ENCODE measurements around the gene PRKAG2. TPM values are rescaled to one million over a fixed set of nuclear protein-coding genes. Genes with fewer than 3 reads are reported as not detected.

PRKAG2 gene
- polyA plus RNA-seq (2012; ENCODE audit: insufficient read depth, insufficient read length, low read depth): 2.4 TPM

DNA sequence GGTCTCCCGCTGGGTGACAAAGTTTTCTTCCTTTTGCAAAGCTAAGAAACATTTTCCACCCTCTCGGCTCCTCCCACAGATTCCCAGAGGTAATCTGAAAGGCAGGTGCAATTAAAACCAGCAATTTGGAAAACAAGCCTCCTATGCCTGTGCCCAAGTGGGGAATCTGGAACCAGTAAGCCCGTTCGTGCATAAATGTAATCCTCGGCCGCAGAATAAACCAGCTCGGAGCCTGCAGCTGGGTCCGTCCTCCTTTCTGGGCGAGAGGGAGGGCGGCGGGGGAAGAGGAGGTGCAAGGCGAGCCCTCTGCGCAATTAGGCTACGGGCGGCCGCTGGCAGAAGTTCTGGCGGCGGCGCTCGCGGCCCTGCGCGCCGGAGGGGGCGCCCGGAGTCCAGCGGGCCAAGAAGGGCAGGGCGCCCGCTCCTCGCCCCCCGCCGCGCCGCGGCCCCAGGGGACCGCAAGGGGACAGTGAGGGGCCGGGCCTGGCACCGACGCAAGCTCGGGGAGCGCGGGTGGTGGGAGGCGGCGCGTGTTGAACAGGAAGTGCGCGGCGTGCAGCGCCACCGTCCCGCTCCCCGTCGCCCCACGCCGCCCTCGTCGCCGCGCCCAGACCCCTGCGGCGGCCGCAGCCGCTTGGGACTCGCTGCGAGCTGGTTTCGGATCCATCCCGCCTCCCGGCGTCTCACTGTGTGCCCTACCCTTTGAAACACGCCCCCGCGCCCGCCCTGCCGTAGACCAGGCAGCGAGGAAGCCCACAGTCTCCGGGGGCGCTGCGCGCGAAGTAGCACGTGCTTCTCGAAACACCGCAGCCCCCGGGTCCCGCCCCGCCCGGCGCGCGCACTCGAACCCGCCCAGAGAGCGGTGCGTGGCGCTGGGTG lies at the start of gene PRKAG2:
TSS of gene PRKAG2 (minus strand) at position 217 of the 879 bp plus-strand sequence. CDS start 495 bp downstream, outside the sequence.
- Histone ChIP-seq H3K9me3 (no peaks in the 10 kb centered on the region), H3K4me1 (no peaks in the 10 kb centered on the region), H3K27me3 (peaks cover 7% of the 10 kb centered on the region; the same call in 1 of the 2 replicates), H3K4me3 (ENCODE audit: low read depth, low read length) (peak within 1 kb of the TSS; percentile 74), H3K36me3 (no peaks in the 10 kb centered on the region)
- TF ChIP-seq CTCF (IDR thresholded peaks at IDR 0.05; ENCODE audit: low read depth, low read length): no peak
- peak; percentile 70 for DNase-seq

GRCh38 chr7:151926336-151926712 lies 49.4 kb upstream of the PRKAG2 start:
- TF ChIP-seq CTCF (IDR thresholded peaks at IDR 0.05; ENCODE audit: low read depth, low read length): no peak
- H3K27me3 ChIP-seq: no peaks in the 10 kb centered on the region
- H3K4me1 ChIP-seq: peaks cover 6% of the 10 kb centered on the region; the same call in 1 of the 2 replicates
- H3K4me3 ChIP-seq (ENCODE audit: low read depth, low read length): no peak overlapping the region
- H3K36me3 ChIP-seq: no peaks in the 10 kb centered on the region
- DNase-seq: no peak
- no peaks in the 10 kb centered on the region for H3K9me3 ChIP-seq

GRCh38 chr7:151925446-151926335 lies 48.8 kb upstream of the PRKAG2 start:
- no peak for DNase-seq
- no peaks in the 10 kb centered on the region for H3K27me3 ChIP-seq
- no peaks in the 10 kb centered on the region for H3K9me3 ChIP-seq
- no peaks in the 10 kb centered on the region for H3K36me3 ChIP-seq
- H3K4me3 ChIP-seq (ENCODE audit: low read depth, low read length): no peak overlapping the region
- TF ChIP-seq CTCF (IDR thresholded peaks at IDR 0.05; ENCODE audit: low read depth, low read length): no peak
- H3K4me1 ChIP-seq: peaks cover 6% of the 10 kb centered on the region; the same call in 1 of the 2 replicates

GRCh38 chr7:151924508-151924907 lies 47.6 kb upstream of the PRKAG2 start:
- no peak for DNase-seq
- Histone ChIP-seq H3K36me3 (no peaks in the 10 kb centered on the region), H3K4me1 (peaks cover 6% of the 10 kb centered on the region; the same call in 1 of the 2 replicates), H3K27me3 (no peaks in the 10 kb centered on the region), H3K4me3 (ENCODE audit: low read depth, low read length) (no peak overlapping the region), H3K9me3 (no peaks in the 10 kb centered on the region)
- no peak for TF ChIP-seq CTCF (IDR thresholded peaks at IDR 0.05; ENCODE audit: low read depth, low read length)

GRCh38 chr7:151924001-151924400 lies 47.1 kb upstream of the PRKAG2 start:
- Histone ChIP-seq H3K36me3 (no peaks in the 10 kb centered on the region), H3K27me3 (no peaks in the 10 kb centered on the region), H3K4me1 (peaks cover 6% of the 10 kb centered on the region; the same call in 1 of the 2 replicates), H3K4me3 (ENCODE audit: low read depth, low read length) (no peak overlapping the region), H3K9me3 (no peaks in the 10 kb centered on the region)
- no peak for DNase-seq
- TF ChIP-seq CTCF (IDR thresholded peaks at IDR 0.05; ENCODE audit: low read depth, low read length): no peak

Data from BE2C (cell line).